ENCODE data around the gene DLX1.
"Not testable (repeated sequence)": the region's sequence is repeated elsewhere in the genome, so short reads cannot be mapped to it uniquely, and the experiment has no call there.

The DLX1 gene

DNA sequence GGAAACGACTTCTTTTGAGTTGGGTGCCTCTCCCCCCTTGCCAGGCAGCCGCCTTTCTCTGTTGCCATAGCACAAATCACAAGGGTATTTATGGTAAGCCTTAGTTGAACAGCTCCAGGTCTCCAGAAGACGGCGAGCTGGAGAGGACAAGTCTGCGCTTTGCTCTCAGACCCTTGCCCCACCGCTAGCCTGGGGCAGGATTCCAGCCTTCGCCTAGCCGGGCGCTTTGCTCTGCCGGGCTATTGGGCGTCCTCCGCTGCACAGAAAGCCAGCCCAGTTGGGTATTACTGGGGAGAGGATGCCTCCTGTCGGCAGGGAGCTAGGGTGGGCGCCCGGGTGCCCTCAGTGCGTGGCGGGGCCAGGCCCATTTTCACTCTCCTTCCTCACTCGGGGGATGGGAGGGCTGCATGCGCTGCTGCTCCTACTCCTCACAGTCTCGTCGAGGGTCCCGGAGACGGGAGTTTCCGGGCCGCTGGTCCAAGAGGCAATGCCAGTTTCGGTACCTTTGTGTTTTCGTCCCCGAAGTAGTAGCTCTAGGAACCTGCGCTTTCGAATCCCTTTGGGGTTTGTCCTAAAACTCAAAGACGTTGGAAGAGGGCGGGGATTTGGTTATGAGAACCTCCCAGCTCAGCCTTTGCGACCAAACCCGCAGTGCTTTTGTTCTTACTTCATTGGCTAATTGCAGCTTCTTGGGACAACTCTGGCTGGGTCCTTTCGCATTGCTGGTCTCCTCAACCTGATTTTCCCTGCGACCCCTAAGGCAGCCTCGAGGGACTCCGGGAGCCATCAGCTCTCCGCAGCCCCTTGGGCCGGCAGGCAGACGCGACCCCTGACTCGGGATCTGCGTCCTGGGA lies 21.0 kb downstream of the DLX1 start:
- TF ChIP-seq, protein P1, sequence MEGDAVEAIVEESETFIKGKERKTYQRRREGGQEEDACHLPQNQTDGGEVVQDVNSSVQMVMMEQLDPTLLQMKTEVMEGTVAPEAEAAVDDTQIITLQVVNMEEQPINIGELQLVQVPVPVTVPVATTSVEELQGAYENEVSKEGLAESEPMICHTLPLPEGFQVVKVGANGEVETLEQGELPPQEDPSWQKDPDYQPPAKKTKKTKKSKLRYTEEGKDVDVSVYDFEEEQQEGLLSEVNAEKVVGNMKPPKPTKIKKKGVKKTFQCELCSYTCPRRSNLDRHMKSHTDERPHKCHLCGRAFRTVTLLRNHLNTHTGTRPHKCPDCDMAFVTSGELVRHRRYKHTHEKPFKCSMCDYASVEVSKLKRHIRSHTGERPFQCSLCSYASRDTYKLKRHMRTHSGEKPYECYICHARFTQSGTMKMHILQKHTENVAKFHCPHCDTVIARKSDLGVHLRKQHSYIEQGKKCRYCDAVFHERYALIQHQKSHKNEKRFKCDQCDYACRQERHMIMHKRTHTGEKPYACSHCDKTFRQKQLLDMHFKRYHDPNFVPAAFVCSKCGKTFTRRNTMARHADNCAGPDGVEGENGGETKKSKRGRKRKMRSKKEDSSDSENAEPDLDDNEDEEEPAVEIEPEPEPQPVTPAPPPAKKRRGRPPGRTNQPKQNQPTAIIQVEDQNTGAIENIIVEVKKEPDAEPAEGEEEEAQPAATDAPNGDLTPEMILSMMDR (conservative IDR thresholded peaks at IDR 0.05; ENCODE audit: low read depth, low read length), result peak; percentile 58
- no peak for DNase-seq (ENCODE audit: low read depth)
- H3K4me3 ChIP-seq (ENCODE audit: low read length), result peak overlapping the region; percentile 37

DNA sequence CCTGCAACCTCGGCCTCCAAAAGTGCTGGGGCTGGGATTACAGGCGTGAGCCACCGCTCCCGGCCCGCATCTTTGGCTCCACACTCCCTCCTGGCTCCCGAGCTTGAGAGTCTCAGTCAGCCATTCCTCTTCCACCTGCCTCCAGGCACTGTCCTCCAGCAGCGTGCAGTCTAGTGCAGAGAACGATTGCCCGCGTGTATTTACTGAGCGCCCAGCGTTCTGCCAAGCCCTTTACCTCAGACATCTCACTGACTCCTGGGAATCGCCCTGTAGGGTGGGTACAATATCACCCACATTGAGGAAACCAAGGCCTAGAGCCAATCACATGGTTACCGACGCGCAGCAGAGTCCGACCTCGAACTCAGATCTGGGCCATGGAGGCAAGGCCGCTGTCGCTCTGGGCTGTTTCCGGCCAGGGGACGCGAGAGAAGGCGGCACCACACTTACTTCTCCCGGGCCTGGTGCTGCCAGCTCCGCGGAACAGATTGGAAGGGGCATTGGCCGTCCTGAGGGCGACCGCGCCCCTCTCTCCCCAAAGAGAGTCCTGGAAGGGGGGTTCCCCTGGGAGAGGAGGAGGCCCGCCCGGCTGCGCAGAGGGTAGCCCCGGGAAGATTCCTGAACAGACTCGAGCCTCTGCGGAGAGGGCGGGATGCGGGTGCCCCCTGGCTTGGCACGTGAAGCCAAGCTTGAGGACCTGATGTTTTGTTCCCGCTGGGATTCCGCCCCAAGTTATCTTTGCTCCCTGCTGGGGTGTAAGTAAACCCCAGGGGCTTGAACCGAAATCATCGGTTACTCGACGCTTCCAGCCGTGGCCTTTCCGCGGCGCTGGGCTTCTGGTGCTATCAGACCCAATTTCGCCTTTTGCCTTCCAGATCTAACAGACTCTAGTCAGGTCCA lies 22.6 kb downstream of the DLX1 start:
- no peak overlapping the region for H3K4me3 ChIP-seq (ENCODE audit: low read length)
- TF ChIP-seq, protein P1 (conservative IDR thresholded peaks at IDR 0.05; ENCODE audit: low read depth, low read length), result no peak
- DNase-seq (ENCODE audit: low read depth), result no peak

GRCh38 chr2:172108587-172108930 lies 23.3 kb downstream of the DLX1 start:
- TF ChIP-seq, protein P1 (conservative IDR thresholded peaks at IDR 0.05; ENCODE audit: low read depth, low read length), result no peak
- no peak overlapping the region for H3K4me3 ChIP-seq (ENCODE audit: low read length)
- no peak for DNase-seq (ENCODE audit: low read depth)

GRCh38 chr2:172109256-172109987 lies 24.1 kb downstream of the DLX1 start:
- H3K4me3 ChIP-seq (ENCODE audit: low read length), result no peak overlapping the region
- no peak for DNase-seq (ENCODE audit: low read depth)
- TF ChIP-seq, protein P1 (conservative IDR thresholded peaks at IDR 0.05; ENCODE audit: low read depth, low read length), result no peak

GRCh38 chr2:172109988-172110811 lies 24.9 kb downstream of the DLX1 start:
- TF ChIP-seq, protein P1 (conservative IDR thresholded peaks at IDR 0.05; ENCODE audit: low read depth, low read length), result no peak
- H3K4me3 ChIP-seq (ENCODE audit: low read length), result no peak overlapping the region
- no peak for DNase-seq (ENCODE audit: low read depth)

DNA sequence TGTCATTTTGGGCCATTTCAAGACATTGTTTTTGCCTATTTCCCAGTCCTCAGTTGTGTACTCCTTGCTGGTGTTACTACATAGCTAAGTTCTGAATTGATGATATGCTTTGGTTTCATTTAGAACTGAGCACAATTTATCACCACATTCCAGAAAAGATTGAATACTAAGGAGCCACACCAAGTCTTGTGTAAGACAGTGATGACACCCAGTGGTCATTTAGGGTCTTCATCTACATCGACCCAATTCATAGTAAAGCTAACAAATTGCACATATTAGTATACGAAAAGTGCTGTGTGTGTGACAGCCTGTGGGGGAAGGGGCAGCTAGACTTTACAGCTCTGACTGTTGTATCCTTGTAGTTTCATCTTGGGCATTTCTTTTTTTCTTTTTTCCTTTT lies 28.3 kb downstream of the DLX1 start:
- TF ChIP-seq, protein P1 (conservative IDR thresholded peaks at IDR 0.05; ENCODE audit: low read depth, low read length), result peak; percentile 26
- DNase-seq (ENCODE audit: low read depth), result no peak
- no peak overlapping the region for H3K4me3 ChIP-seq (ENCODE audit: low read length)

GRCh38 chr2:172114176-172114575 lies 28.9 kb downstream of the DLX1 start:
- not testable (repeated sequence) for H3K4me3 ChIP-seq (ENCODE audit: low read length); DNase-seq (ENCODE audit: low read depth)

All from retinal pigment epithelial cell (primary cell).